ENCODE results near the gene ERGIC3.

Gene ERGIC3

DNA sequence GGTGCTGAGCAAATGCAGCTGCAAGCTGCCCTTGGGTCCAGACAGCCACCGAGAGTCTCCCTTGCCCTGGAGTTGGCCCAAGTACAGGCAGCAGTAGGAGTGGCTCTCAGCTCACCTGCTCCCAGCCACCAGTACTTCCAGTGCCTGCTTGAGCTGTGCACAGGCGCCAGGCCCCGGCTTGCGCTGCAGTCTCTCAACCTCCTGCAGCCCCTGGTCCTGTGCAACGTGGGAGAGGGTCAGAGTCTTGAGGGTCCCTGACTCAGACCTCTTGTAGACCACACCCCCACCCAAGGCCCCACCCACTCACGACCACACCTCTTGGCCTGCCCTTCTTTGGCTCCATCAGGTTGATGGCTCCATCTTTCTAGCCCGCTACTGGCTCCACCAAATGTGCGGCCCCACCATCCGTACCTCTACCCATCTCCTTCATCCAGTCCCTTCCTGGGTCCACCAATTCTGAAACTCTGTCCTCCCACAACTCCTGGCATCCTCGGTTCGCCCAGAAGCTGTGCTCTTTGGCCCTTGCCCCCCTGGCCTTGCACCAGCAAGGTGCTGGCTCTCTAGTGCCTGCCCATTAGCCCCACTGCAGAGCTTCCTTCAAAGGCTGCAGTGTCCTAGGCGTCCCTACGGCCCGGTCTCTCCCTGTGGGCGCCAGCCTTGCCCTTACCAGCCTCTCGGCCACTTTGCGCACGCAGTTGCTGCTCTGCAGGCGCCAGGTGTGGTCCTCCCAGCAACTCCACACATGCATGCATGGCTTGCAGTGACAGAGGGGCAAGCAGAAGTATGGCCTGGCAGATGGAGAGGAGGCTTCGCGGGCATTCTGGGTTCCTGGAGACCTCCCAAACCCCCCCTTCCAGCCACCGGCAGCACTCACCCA, 57.3 kb downstream of the ERGIC3 start:
- no peak for DNase-seq (ENCODE audit: low read depth)

DNA sequence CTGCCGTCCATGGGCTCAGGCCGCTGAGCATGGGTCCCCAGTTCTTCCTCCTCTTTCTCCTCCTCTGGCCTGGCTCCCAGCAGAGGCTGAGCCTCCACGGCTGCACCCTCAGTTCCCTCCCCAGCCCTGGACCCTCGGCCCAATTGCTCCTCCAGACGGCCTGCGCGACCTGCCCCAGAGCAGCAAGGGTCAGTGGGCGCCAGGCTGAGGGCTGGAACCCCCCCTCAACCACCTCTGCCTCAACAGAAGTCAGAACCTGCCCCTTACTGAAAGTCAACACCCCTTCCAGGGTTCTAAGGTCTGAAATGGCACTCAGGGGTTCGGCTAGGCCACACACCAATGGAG, 57.9 kb downstream of the ERGIC3 start:
- no peak for DNase-seq (ENCODE audit: low read depth)

DNA sequence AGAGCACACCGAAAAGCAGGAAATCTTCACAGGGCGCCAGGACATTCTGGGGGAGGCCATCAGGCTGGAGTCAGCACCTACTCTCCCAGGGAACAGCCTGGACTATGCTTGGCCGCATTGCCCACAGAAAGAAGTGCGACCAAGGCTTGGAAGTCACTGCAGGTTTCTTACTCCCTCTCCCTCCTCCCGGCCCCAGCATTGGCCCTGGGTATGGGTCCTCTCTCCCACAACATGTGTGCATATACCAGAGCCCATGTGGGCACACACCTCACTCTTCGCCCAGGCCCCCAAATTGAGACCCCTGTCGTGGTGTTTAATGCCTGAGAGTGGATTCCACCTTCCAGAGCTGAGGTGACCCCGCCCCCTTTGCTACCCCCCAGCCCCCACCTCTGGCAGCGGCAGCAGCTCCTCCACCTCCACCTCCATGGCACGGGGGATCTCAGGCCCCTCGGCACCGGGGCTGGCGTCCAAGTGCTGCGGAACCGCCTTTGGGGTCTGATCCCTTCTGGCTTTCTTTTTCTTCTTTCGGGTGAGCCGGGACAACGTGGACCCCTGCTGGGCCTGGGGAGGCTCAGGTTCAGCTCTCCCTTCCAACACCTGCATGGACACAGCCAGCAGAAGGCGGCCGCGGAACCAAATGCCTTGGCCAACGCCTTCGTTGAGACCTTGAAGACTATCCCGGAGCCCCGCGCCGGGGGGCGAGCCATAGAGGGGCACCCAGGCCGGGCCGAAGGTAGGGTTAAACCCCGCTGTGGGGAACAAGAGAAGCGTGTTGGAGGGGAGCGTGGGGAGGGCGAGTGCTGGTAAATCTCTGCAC, 58.5 kb downstream of the ERGIC3 start:
- no peak for DNase-seq (ENCODE audit: low read depth)

DNA sequence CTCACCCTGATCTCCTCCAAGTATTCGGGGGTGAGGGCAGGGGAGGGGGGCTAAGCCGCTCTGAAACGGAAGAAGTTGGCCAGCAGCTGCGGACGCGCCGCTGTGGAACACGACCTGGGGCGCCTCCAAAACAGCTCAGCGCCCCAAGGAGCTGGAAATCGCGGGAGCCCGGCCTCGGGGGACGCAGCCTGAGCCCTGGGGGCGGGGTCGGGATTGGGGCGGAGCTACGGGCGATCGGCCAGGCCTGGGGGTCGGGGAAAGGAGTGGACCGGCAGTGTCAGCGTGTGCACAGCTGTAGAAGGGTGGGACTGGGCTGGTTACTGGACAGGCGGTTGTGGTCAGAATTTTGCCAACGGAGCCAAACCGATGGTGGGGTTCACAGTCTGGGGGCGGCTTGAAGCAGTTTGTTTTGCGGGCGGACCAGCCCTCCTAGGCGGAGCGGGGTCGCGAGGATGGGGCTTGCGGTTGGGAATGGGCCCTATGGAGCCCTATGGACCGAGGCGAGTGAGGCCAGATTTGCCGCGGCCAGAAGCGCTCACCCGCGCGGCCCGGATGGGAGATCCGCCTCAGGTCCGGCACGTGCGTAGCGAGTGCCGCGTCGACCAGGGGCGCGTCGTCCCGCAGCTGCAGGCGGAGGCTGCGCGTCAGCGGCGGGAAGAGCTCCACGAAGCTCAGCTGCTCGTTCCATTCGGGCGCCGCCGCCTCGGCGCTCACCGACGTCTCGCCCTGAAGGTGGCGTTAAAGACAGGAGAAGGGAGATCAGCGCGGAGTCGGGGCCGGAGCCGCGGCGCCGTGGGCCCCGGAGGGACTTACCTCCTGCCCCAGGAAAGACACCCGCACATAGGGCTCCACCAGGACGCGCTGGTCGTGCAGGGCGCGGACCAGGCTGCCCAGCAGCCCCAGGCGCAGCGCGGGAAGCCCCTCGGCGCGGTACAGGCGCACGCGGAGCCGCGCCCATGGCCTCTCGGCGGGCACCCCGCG, 59.4 kb downstream of the ERGIC3 start:
- peak; percentile 63 for DNase-seq (ENCODE audit: low read depth)

DNA sequence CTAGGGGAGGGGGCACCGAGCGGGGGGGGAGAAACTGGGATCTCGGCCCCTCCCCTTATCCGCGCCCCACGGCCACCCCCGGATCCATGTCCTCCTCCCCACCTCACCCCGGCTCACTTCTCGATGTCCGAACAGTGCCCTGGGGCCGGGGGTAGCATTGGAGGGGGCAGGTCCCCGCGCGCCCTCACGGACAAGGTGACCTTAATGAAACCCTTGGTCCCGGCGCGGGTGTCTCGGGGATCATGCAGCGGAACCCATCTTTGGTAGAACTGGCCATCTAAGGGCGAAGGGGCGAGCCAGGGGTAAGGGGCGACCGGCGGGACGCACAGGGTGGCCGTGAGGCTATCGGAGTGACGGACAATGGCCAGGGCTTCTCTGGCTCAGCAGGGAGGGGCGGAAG, 60.1 kb downstream of the ERGIC3 start:
- no peak for DNase-seq (ENCODE audit: low read depth)

DNA sequence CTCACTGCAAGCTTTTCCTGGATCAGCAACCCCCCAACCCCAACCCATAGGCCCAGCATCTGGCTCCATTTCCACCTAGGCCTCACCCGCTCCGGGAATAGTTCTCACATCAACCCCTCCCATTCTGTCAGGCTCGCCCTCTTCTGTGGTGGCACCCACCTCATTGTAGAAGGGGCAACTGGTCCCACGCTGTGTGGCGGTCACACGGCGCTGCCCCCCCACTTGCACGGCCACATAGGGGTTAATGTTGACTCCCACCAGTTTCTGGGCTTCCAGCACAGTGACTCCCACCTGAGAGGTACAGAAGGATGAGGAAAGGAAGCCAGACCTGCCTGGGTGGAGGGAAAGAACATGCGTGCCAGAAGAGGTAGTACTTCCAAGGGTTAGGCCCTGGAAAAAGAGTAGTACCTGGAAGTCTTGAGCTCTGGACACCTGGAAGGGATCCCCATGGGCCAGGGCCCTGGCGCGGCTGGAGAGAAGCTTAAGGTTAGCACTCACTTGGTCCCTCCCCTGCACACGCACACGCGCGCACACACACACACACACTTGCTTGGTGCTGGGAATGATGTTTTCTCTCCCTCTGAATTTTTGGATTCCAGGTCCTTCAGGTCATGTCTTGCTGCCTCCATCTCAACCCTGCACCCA, 61.1 kb downstream of the ERGIC3 start:
- DNase-seq (ENCODE audit: low read depth): no peak

DNA sequence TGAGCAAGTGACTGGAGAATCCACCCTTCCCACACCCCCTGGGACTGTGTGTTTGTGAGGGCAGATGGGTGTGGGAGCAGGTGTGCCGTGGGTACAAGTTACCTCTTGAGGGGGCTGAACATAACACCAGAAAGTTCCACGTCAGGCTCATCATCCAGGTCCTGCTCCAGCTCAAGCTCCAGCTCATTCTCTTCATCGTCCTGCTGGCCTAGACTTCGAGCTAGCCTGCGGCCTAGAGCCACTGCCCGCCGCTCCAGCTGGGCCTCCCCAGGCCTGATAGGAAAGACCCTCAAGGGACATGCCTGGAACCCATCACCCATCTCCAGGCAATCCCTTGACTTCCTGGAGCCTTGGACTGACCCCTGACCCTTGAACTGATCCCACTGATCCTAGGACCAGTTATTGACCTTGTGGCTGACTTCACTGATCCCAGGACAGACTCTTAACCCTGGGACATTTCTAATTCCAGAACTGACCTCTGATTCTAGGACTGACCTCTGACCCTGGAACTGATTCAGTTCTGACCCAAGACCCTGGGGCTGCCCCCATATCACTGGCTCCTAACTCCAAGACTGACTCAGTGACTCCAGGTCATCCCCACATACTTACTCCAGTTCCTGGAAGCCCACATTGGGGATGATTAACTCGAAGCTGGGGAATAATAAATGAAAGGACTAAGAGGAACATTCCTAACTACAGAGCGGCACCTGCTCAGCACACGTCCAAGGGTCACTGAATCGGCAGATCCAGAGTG, 62.0 kb downstream of the ERGIC3 start:
- no peak for DNase-seq (ENCODE audit: low read depth)

DNA sequence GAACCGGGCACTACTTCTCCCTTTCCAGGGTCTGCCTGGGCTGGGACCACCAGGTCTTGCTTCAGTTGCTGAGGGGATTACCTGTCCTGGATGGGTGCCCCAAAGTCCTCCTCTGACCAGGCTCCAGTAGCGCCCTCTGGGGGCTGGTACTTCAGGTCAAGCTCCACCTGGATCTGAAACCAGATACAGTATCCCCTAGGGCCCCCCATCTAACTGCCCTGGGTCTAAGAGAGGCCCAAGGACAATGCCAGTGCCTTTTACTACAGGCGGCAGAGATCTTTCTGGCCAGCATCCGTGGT, 62.5 kb downstream of the ERGIC3 start:
- no peak for DNase-seq (ENCODE audit: low read depth)

DNA sequence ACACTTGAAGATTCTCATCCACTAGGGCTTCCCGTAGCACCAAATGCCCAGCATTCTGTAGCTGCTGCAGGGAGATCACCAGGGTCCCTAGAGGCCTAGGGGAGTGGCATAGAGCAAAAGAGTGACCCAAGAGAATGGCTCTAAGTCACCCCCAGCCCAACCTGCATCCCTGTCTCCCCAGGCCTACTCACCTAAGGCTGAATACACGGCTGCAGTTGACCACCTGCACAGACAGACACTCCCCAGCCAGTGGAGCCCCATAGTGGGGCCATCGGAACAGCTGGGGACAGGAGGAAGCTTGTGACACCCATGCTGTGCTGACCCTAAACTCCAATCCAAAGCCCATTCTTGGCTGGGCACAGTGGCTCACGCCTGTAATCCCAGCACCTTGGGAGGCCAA, 64.2 kb downstream of the ERGIC3 start:
- no peak for DNase-seq (ENCODE audit: low read depth)
